Osteoblast (primary cell): ENCODE measurements around the gene MBTPS2. TPM values are rescaled to one million over a fixed set of nuclear protein-coding genes. Genes with fewer than 3 reads are reported as not detected.

Source experiments
- DNase-seq: peaks from one replicate; pipeline ENCODE4 v3.0.0; 2011; ENCODE audit warnings: low spot score, mixed read lengths; ENCODE audit not compliant: insufficient read length; ENCODE audit errors: missing footprints
- H2AFZ ChIP-seq: 2 replicates; pipeline ENCODE4 v1.6.0; 2011; ENCODE audit warnings: mild to moderate bottlenecking, low read length
- H3K27ac ChIP-seq: 2 replicates; pipeline ENCODE4 v1.5.1; 2011; ENCODE audit warnings: mild to moderate bottlenecking, low read depth, low read length, moderate library complexity
- H3K27me3 ChIP-seq: 2 replicates; pipeline ENCODE4 v1.6.0; 2012; ENCODE audit warnings: mild to moderate bottlenecking, control low read depth, inconsistent platforms, low read length, moderate library complexity; ENCODE audit not compliant: insufficient read depth
- H3K36me3 ChIP-seq: 2 replicates; pipeline ENCODE4 v1.5.1; 2011; ENCODE audit warnings: mild to moderate bottlenecking, low read length, control low read depth, moderate library complexity; ENCODE audit not compliant: insufficient read depth
- H3K4me1 ChIP-seq: 2 replicates; pipeline ENCODE4 v1.5.1; 2011; ENCODE audit warnings: mild to moderate bottlenecking, low read length, control low read depth, moderate library complexity; ENCODE audit not compliant: insufficient read depth
- H3K4me2 ChIP-seq: 2 replicates; pipeline ENCODE4 v1.6.0; 2011; ENCODE audit warnings: mild to moderate bottlenecking, low read length; ENCODE audit not compliant: insufficient read depth
- H3K4me3 ChIP-seq: fragments of 200-600 bp; sonication (generic); 3 replicates; pipeline ENCODE4 v1.5.1; 2012; ENCODE audit warnings: mild to moderate bottlenecking, low read length, inconsistent platforms; ENCODE audit not compliant: insufficient read depth
- H3K79me2 ChIP-seq: 2 replicates; pipeline ENCODE4 v1.6.0; 2012; ENCODE audit warnings: mild to moderate bottlenecking, low read length, control low read depth, inconsistent platforms; ENCODE audit not compliant: insufficient read depth
- H3K9me3 ChIP-seq: 2 replicates; pipeline ENCODE4 v1.5.1; 2011; ENCODE audit warnings: low read depth, low read length, control low read depth
- H4K20me1 ChIP-seq: 2 replicates; pipeline ENCODE4 v1.6.0; 2012; ENCODE audit warnings: mild to moderate bottlenecking, low read length, control low read depth; ENCODE audit not compliant: insufficient read depth
- total RNA-seq: library from RNA; depleted of rRNA; stranded (reverse); fragments of >200 nt; gene quantifications from 2 replicates; pipeline ENCODE4 v1.2.3, GENCODE V29; 2012
- TF ChIP-seq, protein P1 (sequence below): IDR thresholded peaks from 2 replicates; pipeline ENCODE4 v1.5.1; 2011; ENCODE audit warnings: mild to moderate bottlenecking, low read depth, low read length, moderate library complexity; ENCODE audit errors: extremely low read depth

MBTPS2 gene
- total RNA-seq, 1 donor = 9.0 TPM

- Histone ChIP-seq H2AFZ (peak overlapping the region; percentile 80), H3K79me2 (peaks cover 27% of the 10 kb centered on the region), H3K4me2 (peak overlapping the region; percentile 76), H3K36me3 (no peaks in the 10 kb centered on the region), H3K4me1 (peaks cover 2% of the 10 kb centered on the region), H3K9me3 (no peaks in the 10 kb centered on the region), H3K4me3 (peak overlapping the region; percentile 84), H3K27ac (peak overlapping the region; percentile 78), H4K20me1 (no peaks in the 10 kb centered on the region), H3K27me3 (no peaks in the 10 kb centered on the region)
- TF ChIP-seq, protein P1, sequence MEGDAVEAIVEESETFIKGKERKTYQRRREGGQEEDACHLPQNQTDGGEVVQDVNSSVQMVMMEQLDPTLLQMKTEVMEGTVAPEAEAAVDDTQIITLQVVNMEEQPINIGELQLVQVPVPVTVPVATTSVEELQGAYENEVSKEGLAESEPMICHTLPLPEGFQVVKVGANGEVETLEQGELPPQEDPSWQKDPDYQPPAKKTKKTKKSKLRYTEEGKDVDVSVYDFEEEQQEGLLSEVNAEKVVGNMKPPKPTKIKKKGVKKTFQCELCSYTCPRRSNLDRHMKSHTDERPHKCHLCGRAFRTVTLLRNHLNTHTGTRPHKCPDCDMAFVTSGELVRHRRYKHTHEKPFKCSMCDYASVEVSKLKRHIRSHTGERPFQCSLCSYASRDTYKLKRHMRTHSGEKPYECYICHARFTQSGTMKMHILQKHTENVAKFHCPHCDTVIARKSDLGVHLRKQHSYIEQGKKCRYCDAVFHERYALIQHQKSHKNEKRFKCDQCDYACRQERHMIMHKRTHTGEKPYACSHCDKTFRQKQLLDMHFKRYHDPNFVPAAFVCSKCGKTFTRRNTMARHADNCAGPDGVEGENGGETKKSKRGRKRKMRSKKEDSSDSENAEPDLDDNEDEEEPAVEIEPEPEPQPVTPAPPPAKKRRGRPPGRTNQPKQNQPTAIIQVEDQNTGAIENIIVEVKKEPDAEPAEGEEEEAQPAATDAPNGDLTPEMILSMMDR = no peak
- DNase-seq = no peak
Observed at GRCh38 chrX:21840193-21840545, 752 bp downstream of the MBTPS2 start.

DNA sequence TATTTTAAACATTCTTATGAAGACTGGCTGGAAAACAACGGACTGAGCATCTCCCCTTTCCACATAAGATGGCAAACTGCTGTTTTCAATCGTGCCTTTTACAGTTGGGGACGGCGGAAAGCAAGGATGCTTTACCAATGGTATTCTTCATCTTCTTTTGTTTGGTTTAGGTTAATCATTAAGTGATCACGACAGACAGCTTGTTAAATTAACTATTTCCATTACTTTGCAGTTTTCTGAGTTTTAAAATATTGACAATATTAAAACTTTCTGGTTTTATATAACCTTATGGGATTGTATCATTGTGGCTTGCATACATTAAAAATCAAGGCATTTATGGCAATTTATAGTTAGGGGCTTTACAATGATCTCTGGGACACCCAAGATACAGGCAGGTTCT lies 3.8 kb downstream of the MBTPS2 start:
- Histone ChIP-seq H3K79me2 (peaks cover 27% of the 10 kb centered on the region), H3K36me3 (peaks cover 3% of the 10 kb centered on the region), H3K27ac (no peak overlapping the region), H3K9me3 (no peaks in the 10 kb centered on the region), H3K4me1 (peaks cover 2% of the 10 kb centered on the region), H3K27me3 (no peaks in the 10 kb centered on the region), H3K4me3 (no peak overlapping the region), H3K4me2 (no peak overlapping the region), H2AFZ (no peak overlapping the region), H4K20me1 (no peaks in the 10 kb centered on the region)
- DNase-seq = no peak
- TF ChIP-seq, protein P1 = no peak

GRCh38 chrX:21845096-21845495 lies 5.7 kb downstream of the MBTPS2 start:
- Histone ChIP-seq H3K4me1 (peaks cover 2% of the 10 kb centered on the region), H3K4me3 (no peak overlapping the region), H3K27me3 (no peaks in the 10 kb centered on the region), H3K36me3 (peaks cover 3% of the 10 kb centered on the region), H3K4me2 (no peak overlapping the region), H3K27ac (no peak overlapping the region), H3K79me2 (peaks cover 20% of the 10 kb centered on the region), H2AFZ (no peak overlapping the region), H4K20me1 (no peaks in the 10 kb centered on the region), H3K9me3 (no peaks in the 10 kb centered on the region)
- TF ChIP-seq, protein P1 = no peak
- no peak for DNase-seq

- H4K20me1 ChIP-seq = no peaks in the 10 kb centered on the region
- H3K36me3 ChIP-seq = peaks cover 5% of the 10 kb centered on the region
- H3K9me3 ChIP-seq = no peaks in the 10 kb centered on the region
- H3K27me3 ChIP-seq = no peaks in the 10 kb centered on the region
- no peak for DNase-seq
- no peak overlapping the region for H3K4me3 ChIP-seq
- H3K4me2 ChIP-seq = no peak overlapping the region
- no peak overlapping the region for H2AFZ ChIP-seq
- no peaks in the 10 kb centered on the region for H3K4me1 ChIP-seq
- H3K79me2 ChIP-seq = no peaks in the 10 kb centered on the region
- TF ChIP-seq, protein P1 = no peak
- no peak overlapping the region for H3K27ac ChIP-seq
Observed at GRCh38 chrX:21847342-21847741, 7.9 kb downstream of the MBTPS2 start.
